Adrenal gland (tissue), 5 donors: ENCODE data around the gene SH3BP5L.

ENCODE experiments used
- CTCF ChIP-seq, 6 experiments: fragments of 450-650 bp in 4 of 6; fragments of 200-600 bp in 2 of 6; sonication (generic) in 1 of 6; IDR thresholded peaks; 1 replicate in 5 of 6; 2 replicates in 1 of 6; pipeline versions ENCODE4 v1.5.1 to v1.8.0; 2016 to 2021; ENCODE audit warnings: antibody characterized with exemption in 6 of 6, mild to moderate bottlenecking in 2 of 6, moderate library complexity in 1 of 6
- POLR2A ChIP-seq, 2 donors: fragments of 450-650 bp; IDR thresholded peaks; one replicate each; pipeline ENCODE4 v1.6.1; 2017; ENCODE audit warnings: antibody characterized with exemption in 2 of 2, mild to moderate bottlenecking in 2 of 2, moderate library complexity in 1 of 2
- donor health status: DM: no; HTN: no; CAD: no.

GRCh38 chr1:248825573-248825908, 174 bp downstream of the SH3BP5L start:
- TF ChIP-seq CTCF (IDR thresholded peaks at IDR 0.05) (no peak), POLR2A (IDR thresholded peaks at IDR 0.05) (no peak)
